Erythroblast (primary cell): Measurements from ENCODE around the gene AFF3.
A peak's percentile ranks its signal among the peaks of the same experiment; 100 is the strongest.

Experiments used
- DNase-seq, 2 experiments: peaks; one replicate each; lab custom pipeline; 2025; lab: John Stamatoyannopoulos, UW
- GATA1 ChIP-seq: IDR thresholded peaks from 2 replicates; pipeline ENCODE4 v1.6.1; 2011; ENCODE audit warnings: low read depth, mild to moderate bottlenecking, control low read depth, low read length, moderate library complexity
- POLR2A ChIP-seq: IDR thresholded peaks from 2 replicates; pipeline ENCODE4 v1.6.1; 2011; ENCODE audit warnings: mild to moderate bottlenecking, low read length

AFF3 gene

DNA sequence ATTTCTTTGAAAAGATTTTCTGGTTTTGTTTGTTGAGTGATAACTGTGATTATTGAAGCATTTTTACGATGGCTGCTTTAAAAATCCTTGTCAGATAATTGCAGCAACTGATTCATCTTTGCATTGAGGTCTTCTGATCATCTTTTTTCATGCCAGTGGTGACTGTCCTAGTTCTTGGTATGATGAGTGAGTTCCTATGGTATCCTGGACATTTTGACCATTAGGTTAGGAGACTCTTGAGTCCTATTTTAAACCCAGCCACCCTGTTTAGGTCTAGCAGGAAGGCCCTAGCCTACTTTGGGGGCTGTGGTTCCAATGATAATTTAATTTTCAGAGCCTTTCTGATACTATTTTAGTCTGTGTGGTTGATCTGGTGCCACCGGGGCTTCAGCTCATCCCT, 579.9 kb downstream of the AFF3 start:
- no peak for DNase-seq
- no peak for TF ChIP-seq POLR2A
- no peak for TF ChIP-seq GATA1

- DNase-seq = no peak
- TF ChIP-seq POLR2A (no peak), GATA1 (no peak)
Measured at GRCh38 chr2:99561804-99562203, 580.6 kb downstream of the AFF3 start.

DNA sequence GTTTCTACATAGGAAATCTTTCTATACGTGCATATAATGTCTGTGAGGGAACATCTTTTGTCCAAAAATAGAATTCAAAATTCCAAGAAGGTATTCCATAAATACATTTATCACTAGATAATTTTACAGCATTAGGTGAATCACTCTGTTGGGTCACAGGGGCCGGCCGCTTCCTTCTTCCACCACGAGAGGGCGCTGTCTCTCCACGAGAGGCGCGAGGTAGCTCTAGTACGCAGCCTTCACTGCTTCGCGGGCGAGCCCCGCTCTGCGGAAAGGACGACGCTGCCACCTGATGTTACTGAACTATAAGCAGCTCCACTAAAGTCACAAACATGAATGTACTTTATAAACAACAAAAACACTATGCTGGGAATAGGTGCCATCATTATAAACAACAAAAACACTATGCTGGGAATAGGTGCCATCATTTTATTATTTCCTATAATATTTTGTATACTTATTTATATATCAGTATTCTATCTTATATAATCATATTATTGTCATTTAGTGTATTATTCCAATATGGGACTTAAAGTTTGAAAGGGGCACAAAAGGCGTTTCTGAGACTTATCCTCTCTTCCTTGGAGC, 583.2 kb downstream of the AFF3 start:
- peak; percentile 71 to 82 for DNase-seq
- no peak for TF ChIP-seq POLR2A
- TF ChIP-seq GATA1 = no peak

DNA sequence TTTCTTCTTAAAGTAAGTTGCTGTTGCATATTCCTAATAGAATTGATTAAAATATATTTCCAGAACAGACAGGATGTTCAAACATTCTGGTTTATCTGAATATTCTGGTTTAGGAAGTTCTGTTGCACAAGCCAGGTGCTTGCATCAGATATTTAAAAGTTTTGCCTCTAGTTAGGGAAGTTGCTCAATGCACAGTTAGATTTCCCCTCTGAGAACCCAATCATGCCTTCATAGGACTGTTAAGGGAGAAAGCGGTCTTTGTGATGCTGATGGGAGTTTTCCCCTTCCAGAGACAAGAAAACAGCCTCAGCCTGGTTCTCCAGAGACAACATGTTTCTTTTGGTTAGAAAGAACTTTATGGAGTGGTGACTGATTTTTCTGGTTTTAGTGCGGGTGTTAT, 587.0 kb downstream of the AFF3 start:
- TF ChIP-seq GATA1 (no peak), POLR2A (no peak)
- DNase-seq = no peak

- TF ChIP-seq POLR2A (no peak), GATA1 (no peak)
- no peak for DNase-seq
Measured at GRCh38 chr2:99554871-99555270, 587.5 kb downstream of the AFF3 start.

GRCh38 chr2:99554238-99554637, 588.2 kb downstream of the AFF3 start:
- no peak for DNase-seq

DNA sequence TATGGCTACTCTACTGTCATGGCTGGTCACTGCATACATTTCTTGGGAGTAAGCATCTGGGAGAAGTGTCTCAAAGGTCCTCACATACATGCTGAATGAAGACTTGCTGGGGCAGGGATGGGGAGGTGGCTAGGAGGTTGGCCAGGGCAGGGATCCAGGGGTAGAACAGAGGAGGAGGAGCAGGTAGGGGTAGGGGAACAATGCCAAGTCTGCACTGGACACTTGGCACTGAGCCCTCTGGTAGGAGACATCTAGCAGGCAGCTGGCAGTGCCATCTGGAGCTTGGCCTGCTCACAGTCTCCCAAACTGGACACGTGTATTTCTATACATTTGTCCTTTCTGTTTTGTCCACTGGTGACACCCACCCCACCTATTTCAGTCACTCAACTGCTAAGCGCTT, 589.9 kb downstream of the AFF3 start:
- DNase-seq = no peak
- TF ChIP-seq POLR2A (no peak), GATA1 (no peak)

More at GRCh38 chr2:99554238-99554637, 588.2 kb downstream of the AFF3 start:
- TF ChIP-seq GATA1 = no peak
- TF ChIP-seq POLR2A = no peak

- no peak for DNase-seq
- no peak for TF ChIP-seq POLR2A
- no peak for TF ChIP-seq GATA1
Measured at GRCh38 chr2:99550368-99550767, 592.0 kb downstream of the AFF3 start.

- no peak for DNase-seq
- no peak for TF ChIP-seq GATA1
- no peak for TF ChIP-seq POLR2A
Measured at GRCh38 chr2:99545604-99546003, 596.8 kb downstream of the AFF3 start.

DNA sequence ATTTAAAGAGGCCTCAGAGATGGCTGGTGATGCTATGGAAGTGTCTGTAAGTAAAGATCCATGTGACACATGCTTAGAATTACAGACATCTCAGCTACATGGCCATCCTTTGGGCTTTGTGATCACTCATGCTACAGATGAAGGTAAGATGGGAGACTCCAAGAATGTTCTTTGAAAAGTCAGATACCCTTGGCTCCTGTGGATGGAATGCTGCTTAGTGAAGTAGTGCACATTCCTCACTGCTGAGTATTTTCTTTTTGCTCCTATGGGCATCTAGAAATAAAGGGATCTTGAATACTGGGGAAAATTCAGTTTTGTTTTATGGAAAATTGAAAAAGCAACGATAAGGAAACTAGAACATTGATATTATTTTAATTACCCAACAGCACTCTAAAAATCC, 597.3 kb downstream of the AFF3 start:
- no peak for DNase-seq
- TF ChIP-seq POLR2A (no peak), GATA1 (no peak)

DNA sequence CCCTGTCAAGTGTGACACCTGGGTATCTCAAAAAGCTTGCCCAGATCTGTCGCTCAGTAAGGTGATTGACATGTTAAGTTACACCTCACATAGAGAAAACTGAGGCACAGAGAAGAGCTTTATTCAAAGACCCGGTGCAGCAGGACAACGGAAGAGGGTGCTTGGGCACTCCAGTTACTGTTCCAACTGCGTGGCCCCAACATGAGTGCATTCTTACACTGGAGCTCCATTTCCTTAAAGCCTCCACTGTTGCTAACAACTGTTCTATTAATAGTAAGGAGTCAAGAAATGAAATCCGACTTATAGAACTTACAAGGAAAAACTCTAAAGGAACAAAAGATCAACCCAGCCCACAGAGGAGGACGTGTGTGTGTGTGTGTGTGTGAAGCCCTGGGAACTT, 597.8 kb downstream of the AFF3 start:
- TF ChIP-seq POLR2A (no peak), GATA1 (no peak)
- DNase-seq = no peak

DNA sequence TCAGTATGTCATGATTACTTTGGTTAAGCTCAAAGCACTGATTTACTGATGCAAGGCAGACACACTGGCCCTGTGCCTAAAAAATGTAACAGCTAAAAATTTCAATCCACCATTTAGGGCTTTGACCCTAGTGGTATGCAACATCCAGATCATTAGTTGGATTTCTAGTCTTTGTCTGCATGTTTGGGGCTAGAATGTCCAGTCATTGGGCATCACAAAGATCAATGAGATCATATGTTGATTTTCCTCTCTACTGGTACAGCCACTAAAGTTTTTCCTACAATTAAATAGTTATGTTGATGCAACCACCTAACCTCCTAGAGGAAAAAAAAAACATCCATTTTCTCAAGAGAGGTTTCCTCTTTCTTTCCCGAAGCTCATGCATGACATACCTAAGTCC, 599.1 kb downstream of the AFF3 start:
- TF ChIP-seq GATA1 = no peak
- TF ChIP-seq POLR2A = no peak
- DNase-seq = no peak

GRCh38 chr2:99537910-99538485, 604.4 kb downstream of the AFF3 start:
- TF ChIP-seq GATA1 (no peak), POLR2A (no peak)
- DNase-seq = no peak

DNA sequence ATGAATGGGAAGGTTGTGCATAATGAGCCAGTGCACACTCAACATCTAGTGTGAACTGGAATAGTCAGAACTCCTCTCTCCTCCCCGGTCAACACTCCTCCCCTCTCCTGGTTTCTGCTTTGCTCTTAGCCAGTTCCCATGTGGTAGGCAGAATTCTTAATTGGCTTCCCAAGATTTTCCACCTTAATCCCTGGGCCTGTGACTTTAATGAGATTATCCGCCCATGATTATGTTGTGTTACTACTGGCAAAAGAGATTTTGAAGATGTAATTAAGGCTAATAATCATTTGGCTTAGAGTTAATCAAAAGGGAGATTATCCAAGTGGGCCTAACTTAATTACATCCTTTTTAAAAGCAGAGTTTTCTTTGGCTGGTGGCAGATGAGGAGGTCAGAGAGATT, 618.3 kb downstream of the AFF3 start:
- DNase-seq = no peak
- TF ChIP-seq GATA1 = no peak
- no peak for TF ChIP-seq POLR2A

DNA sequence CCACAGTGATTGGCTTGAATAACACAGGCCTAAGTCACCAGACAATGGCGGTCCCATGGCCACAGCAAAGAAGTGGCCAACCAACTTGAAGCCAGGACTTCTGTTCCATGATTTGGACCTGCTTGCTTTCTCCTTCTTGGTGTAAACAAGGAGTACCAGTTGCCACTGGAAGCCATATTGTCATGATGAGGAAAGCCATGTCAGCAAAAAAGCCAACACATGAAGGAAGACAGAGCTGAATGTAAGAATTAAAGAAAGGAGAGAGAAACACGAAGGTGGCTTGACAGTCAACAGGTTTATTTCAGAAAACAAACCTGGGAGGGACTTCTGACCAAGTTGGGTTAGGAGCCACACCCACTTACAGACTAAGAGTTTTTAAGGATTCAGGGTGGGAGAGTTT, 620.2 kb downstream of the AFF3 start:
- no peak for TF ChIP-seq POLR2A
- no peak for TF ChIP-seq GATA1

More for the DNA sequence above, 620.2 kb downstream of the AFF3 start:
- no peak for DNase-seq
